Neuronal stem cell (in vitro differentiated cells): Measurements from ENCODE around the gene ENTPD6.
A peak's percentile ranks its signal among the peaks of the same experiment; 100 is the strongest.

ENCODE experiments used
- DNase-seq: peaks from one replicate; pipeline ENCODE4 v3.0.0-alpha.2; 2013; ENCODE audit warnings: low spot score
- H2AFZ ChIP-seq: one replicate; pipeline ENCODE4 v1.6.1; 2013; ENCODE audit warnings: mild to moderate bottlenecking, low read length, inconsistent platforms
- H2AK5ac ChIP-seq: 2 replicates; pipeline ENCODE4 v1.6.1; 2013; ENCODE audit warnings: low read depth, mild to moderate bottlenecking, inconsistent platforms, low read length, moderate library complexity, mixed read lengths
- H2BK120ac ChIP-seq: 2 replicates; pipeline ENCODE4 v1.6.1; 2013; ENCODE audit warnings: low read depth, mild to moderate bottlenecking, inconsistent platforms, low read length, moderate library complexity, mixed read lengths
- H2BK12ac ChIP-seq: one replicate; pipeline ENCODE4 v1.6.1; 2013; ENCODE audit warnings: low read length, inconsistent platforms
- H2BK15ac ChIP-seq: 2 replicates; pipeline ENCODE4 v1.6.1; 2013; ENCODE audit warnings: mild to moderate bottlenecking, low read length, inconsistent platforms, mixed read lengths
- H2BK5ac ChIP-seq: one replicate; pipeline ENCODE4 v1.6.1; 2013; ENCODE audit warnings: inconsistent platforms, mild to moderate bottlenecking, low read length, moderate library complexity
- H3K14ac ChIP-seq: one replicate; pipeline ENCODE4 v1.6.1; 2013; ENCODE audit warnings: low read length, inconsistent platforms
- H3K18ac ChIP-seq: 2 replicates; pipeline ENCODE4 v1.6.1; 2013; ENCODE audit warnings: low read length, inconsistent platforms
- H3K23ac ChIP-seq: 2 replicates; pipeline ENCODE4 v1.6.1; 2013; ENCODE audit warnings: low read depth, mild to moderate bottlenecking, mixed read lengths, low read length, inconsistent platforms; ENCODE audit not compliant: poor library complexity
- H3K27ac ChIP-seq: replicated peaks from 3 replicates; pipeline ENCODE4 v1.5.1; 2013; ENCODE audit warnings: low read length, inconsistent platforms
- H3K27me3 ChIP-seq, 3 experiments: 2 replicates each; pipeline ENCODE4 v1.6.1; 2013; ENCODE audit warnings: low read length in 3 of 3, mild to moderate bottlenecking in 2 of 3, inconsistent platforms in 1 of 3, low read depth in 1 of 3, mixed read lengths in 1 of 3, moderate library complexity in 1 of 3; ENCODE audit not compliant: control insufficient read depth in 3 of 3, insufficient read depth in 3 of 3
- H3K36me3 ChIP-seq, 2 donors: replicated peaks in 1 of 2; 2 replicates each; pipeline ENCODE4 v1.6.1; 2013; ENCODE audit warnings: low read length in 2 of 2; ENCODE audit not compliant: control insufficient read depth in 2 of 2, insufficient read depth in 2 of 2
- H3K4ac ChIP-seq: 2 replicates; pipeline ENCODE4 v1.6.1; 2013; ENCODE audit warnings: inconsistent platforms, mild to moderate bottlenecking, low read length, moderate library complexity
- H3K4me1 ChIP-seq, 2 donors: 1 replicate in 1 of 2; 2 replicates in 1 of 2; pipeline ENCODE4 v1.6.1; 2013; ENCODE audit warnings: low read length in 2 of 2, low read depth in 1 of 2; ENCODE audit not compliant: control insufficient read depth in 2 of 2, insufficient read depth in 1 of 2
- H3K4me2 ChIP-seq: one replicate; pipeline ENCODE4 v1.6.1; 2013; ENCODE audit warnings: mild to moderate bottlenecking, low read length, inconsistent platforms; ENCODE audit not compliant: insufficient read depth, poor library complexity, severe bottlenecking
- H3K4me3 ChIP-seq, 2 donors: 2 replicates each; pipeline ENCODE4 v1.5.1; 2013; ENCODE audit warnings: low read length in 2 of 2, mild to moderate bottlenecking in 2 of 2, inconsistent platforms in 1 of 2, moderate library complexity in 1 of 2
- H3K79me1 ChIP-seq: one replicate; pipeline ENCODE4 v1.6.1; 2013; ENCODE audit warnings: low read depth, mild to moderate bottlenecking, inconsistent platforms, low read length, moderate library complexity
- H3K9ac ChIP-seq: one replicate; pipeline ENCODE4 v1.6.1; 2013; ENCODE audit warnings: mild to moderate bottlenecking, low read depth, low read length, inconsistent platforms; ENCODE audit not compliant: poor library complexity
- H3K9me3 ChIP-seq, 2 donors: replicated peaks in 1 of 2; 2 replicates each; pipeline versions ENCODE3 to v1.6.1; 2013; ENCODE audit warnings: low read length in 2 of 2, mild to moderate bottlenecking in 2 of 2, inconsistent platforms in 1 of 2, low read depth in 1 of 2, mixed read lengths in 1 of 2, moderate library complexity in 1 of 2; ENCODE audit not compliant: control insufficient read depth in 2 of 2, insufficient read depth in 1 of 2
- H4K8ac ChIP-seq: one replicate; pipeline ENCODE4 v1.6.1; 2013; ENCODE audit warnings: low read depth, mild to moderate bottlenecking, inconsistent platforms, low read length, moderate library complexity
- H4K91ac ChIP-seq: one replicate; pipeline ENCODE4 v1.6.1; 2013; ENCODE audit warnings: low read length, low read depth, mild to moderate bottlenecking, inconsistent platforms; ENCODE audit not compliant: poor library complexity
- WGBS, 2 donors: extraction: QIAGEN DNeasy Blood & Tissue Kit; methylation state at CpG; one replicate each; pipeline ENCODE4 v1.1.7; 2013; ENCODE audit warnings: missing lambda C conversion rate in 2 of 2, mixed read lengths in 1 of 2; ENCODE audit not compliant: insufficient read length in 2 of 2, insufficient replicate concordance in 1 of 2; ENCODE audit errors: extremely low coverage in 2 of 2; 5-methylcytosine and 5-hydroxymethylcytosine counted together

The ENTPD6 gene

GRCh38 chr20:25236450-25237304 is 41.2 kb downstream of the ENTPD6 start:
- Histone ChIP-seq H2AK5ac (peak overlapping the region; percentile 20), H3K4me3 (no peak overlapping the region), H4K91ac (no peak overlapping the region), H3K4me2 (no peak overlapping the region), H3K9ac (no peak overlapping the region), H3K9me3 (no peaks in the 10 kb centered on the region), H3K79me1 (no peaks in the 10 kb centered on the region), H4K8ac (no peak overlapping the region), H3K14ac (no peak overlapping the region), H2BK15ac (no peak overlapping the region), H3K18ac (peak overlapping the region; percentile 5), H3K4me1 (peaks cover 0 to 17% of the 10 kb centered on the region in 2 donors), H3K27me3 (no peaks in the 10 kb centered on the region), H2BK120ac (no peak overlapping the region), H2BK5ac (no peak overlapping the region), H3K27ac (no peak overlapping the region), H3K36me3 (no peaks in the 10 kb centered on the region), H2AFZ (peak overlapping the region; percentile 54), H2BK12ac (peak overlapping the region; percentile 8), H3K23ac (peak overlapping the region; percentile 21), H3K4ac (no peak overlapping the region)
- no peak for DNase-seq
- no CpG with 5 or more reads among the region's 15 CpGs for WGBS, 2 donors

GRCh38 chr20:25237610-25238318 is 42.3 kb downstream of the ENTPD6 start:
- Histone ChIP-seq H3K27ac (no peak overlapping the region), H3K9ac (no peak overlapping the region), H2BK15ac (peak overlapping the region; percentile 94), H3K14ac (peak overlapping the region; percentile 42), H2BK5ac (peak overlapping the region; percentile 54), H4K8ac (no peak overlapping the region), H3K18ac (peak overlapping the region; percentile 56), H2BK12ac (peak overlapping the region; percentile 5), H3K4me2 (no peak overlapping the region), H3K27me3 (no peaks in the 10 kb centered on the region), H3K36me3 (no peaks in the 10 kb centered on the region), H2BK120ac (no peak overlapping the region), H2AFZ (no peak overlapping the region), H3K4ac (no peak overlapping the region), H3K9me3 (no peaks in the 10 kb centered on the region), H2AK5ac (peak overlapping the region; percentile 86), H4K91ac (peak overlapping the region; percentile 56), H3K23ac (peak overlapping the region; percentile 13), H3K4me3 (no peak overlapping the region), H3K4me1 (peaks cover 0 to 23% of the 10 kb centered on the region in 2 donors), H3K79me1 (no peaks in the 10 kb centered on the region)
- no CpG with 5 or more reads among the region's 10 CpGs for WGBS, 2 donors
- DNase-seq = no peak

- Histone ChIP-seq H4K91ac (no peak overlapping the region), H3K9me3 (no peaks in the 10 kb centered on the region), H2AK5ac (peak overlapping the region; percentile 86), H2BK12ac (peak overlapping the region; percentile 63), H3K79me1 (no peaks in the 10 kb centered on the region), H3K27ac (no peak overlapping the region), H3K4me2 (no peak overlapping the region), H4K8ac (no peak overlapping the region), H2BK15ac (peak overlapping the region; percentile 38), H3K4me1 (peaks cover 0 to 18% of the 10 kb centered on the region in 2 donors), H3K4ac (no peak overlapping the region), H2BK5ac (no peak overlapping the region), H2AFZ (no peak overlapping the region), H2BK120ac (no peak overlapping the region), H3K18ac (peak overlapping the region; percentile 40), H3K36me3 (no peaks in the 10 kb centered on the region), H3K27me3 (peaks cover 0 to 2% (median 0%) of the 10 kb centered on the region in 3 experiments), H3K14ac (no peak overlapping the region), H3K4me3 (no peak overlapping the region), H3K9ac (no peak overlapping the region), H3K23ac (no peak overlapping the region)
- no CpG with 5 or more reads among the region's 12 CpGs for WGBS, 2 donors
- DNase-seq = no peak
Observed at GRCh38 chr20:25238319-25239037, 43.0 kb downstream of the ENTPD6 start.
